D341Med (cell line): ENCODE results near the gene VCL.
"Not testable (repeated sequence)": the region's sequence is repeated elsewhere in the genome, so short reads cannot be mapped to it uniquely, and the experiment has no call there.

Experiments used
- DNase-seq: peaks from one replicate; pipeline ENCODE4 v3.0.0; 2012; ENCODE audit warnings: low spot score

Gene VCL

GRCh38 chr10:73997787-73998622 is at the start of gene VCL:
VCL (plus strand) TSS chr10:73998116; CDS start chr10:73998208, 92 bp downstream.
- DNase-seq: peak; percentile 91

- no peak for DNase-seq
Observed at GRCh38 chr10:73948947-73949633, 48.8 kb upstream of the VCL start.

GRCh38 chr10:73950155-73950948 is 47.6 kb upstream of the VCL start:
- DNase-seq: no peak

- DNase-seq: no peak
Observed at GRCh38 chr10:73953665-73954064, 44.3 kb upstream of the VCL start.

GRCh38 chr10:73954737-73955136 is 43.2 kb upstream of the VCL start:
- DNase-seq: no peak

- no peak for DNase-seq
Observed at GRCh38 chr10:73955719-73956118, 42.2 kb upstream of the VCL start.

GRCh38 chr10:73956476-73957359 is 41.2 kb upstream of the VCL start:
- no peak for DNase-seq

- no peak for DNase-seq
Observed at GRCh38 chr10:73959484-73960243, 38.3 kb upstream of the VCL start.

- no peak for DNase-seq
Observed at GRCh38 chr10:73962386-73962785, 35.5 kb upstream of the VCL start.

- DNase-seq: not testable (repeated sequence)
Observed at GRCh38 chr10:73963533-73963932, 34.4 kb upstream of the VCL start.

GRCh38 chr10:73964743-73965142 is 33.2 kb upstream of the VCL start:
- no peak for DNase-seq

GRCh38 chr10:73965267-73965889 is 32.5 kb upstream of the VCL start:
- not testable (repeated sequence) for DNase-seq

GRCh38 chr10:73965890-73966768 is 31.8 kb upstream of the VCL start:
- peak; percentile 71 for DNase-seq

GRCh38 chr10:73967022-73967429 is 30.9 kb upstream of the VCL start:
- DNase-seq: no peak

- DNase-seq: no peak
Observed at GRCh38 chr10:73967544-73967943, 30.4 kb upstream of the VCL start.

- DNase-seq: no peak
Observed at GRCh38 chr10:73968098-73968521, 29.8 kb upstream of the VCL start.

- DNase-seq: no peak
Observed at GRCh38 chr10:73969224-73969841, 28.6 kb upstream of the VCL start.

- DNase-seq: no peak
Observed at GRCh38 chr10:73970845-73971244, 27.1 kb upstream of the VCL start.
